ENCODE results near the gene ARHGEF40.
A peak's percentile ranks its signal among the peaks of the same experiment; 100 is the strongest.

The ARHGEF40 gene

GRCh38 chr14:21084998-21085853 is 15.1 kb downstream of the ARHGEF40 start:
- DNase-seq = no peak

GRCh38 chr14:21086908-21087293 is 16.8 kb downstream of the ARHGEF40 start:
- DNase-seq = no peak

GRCh38 chr14:21087294-21088091 is 17.4 kb downstream of the ARHGEF40 start:
- DNase-seq = peak; percentile 34

- no peak for DNase-seq
Observed at GRCh38 chr14:21088687-21089086, 18.6 kb downstream of the ARHGEF40 start.

- no peak for DNase-seq
Observed at GRCh38 chr14:21089271-21089670, 19.2 kb downstream of the ARHGEF40 start.

- DNase-seq = no peak
Observed at GRCh38 chr14:21089877-21090193, 19.7 kb downstream of the ARHGEF40 start.

- peak; percentile 58 for DNase-seq
Observed at GRCh38 chr14:21090194-21090939, 20.3 kb downstream of the ARHGEF40 start.

- no peak for DNase-seq
Observed at GRCh38 chr14:21090940-21091663, 21.0 kb downstream of the ARHGEF40 start.

- no peak for DNase-seq
Observed at GRCh38 chr14:21091821-21092272, 21.7 kb downstream of the ARHGEF40 start.

GRCh38 chr14:21092273-21093011 is 22.3 kb downstream of the ARHGEF40 start:
- DNase-seq = peak; percentile 95

- no peak for DNase-seq
Observed at GRCh38 chr14:21093018-21093417, 22.9 kb downstream of the ARHGEF40 start.

- DNase-seq = no peak
Observed at GRCh38 chr14:21093769-21094681, 23.9 kb downstream of the ARHGEF40 start.

GRCh38 chr14:21095430-21096205 is 25.5 kb downstream of the ARHGEF40 start:
- no peak for DNase-seq

- DNase-seq = no peak
Observed at GRCh38 chr14:21096438-21096837, 26.3 kb downstream of the ARHGEF40 start.

- DNase-seq = no peak
Observed at GRCh38 chr14:21096978-21097635, 27.0 kb downstream of the ARHGEF40 start.

GRCh38 chr14:21097636-21098075 is 27.6 kb downstream of the ARHGEF40 start:
- no peak for DNase-seq

GRCh38 chr14:21098076-21098891 is 28.2 kb downstream of the ARHGEF40 start, which contains the start of gene ZNF219:
ZNF219 (minus strand) TSS chr14:21098655; CDS start chr14:21093591, 5,064 bp downstream.
- DNase-seq = no peak

GRCh38 chr14:21098892-21099595 is 28.9 kb downstream of the ARHGEF40 start:
- DNase-seq = no peak
